ENCODE measurements around the gene GRPEL1. TPM values are rescaled to one million over a fixed set of nuclear protein-coding genes. Genes with fewer than 3 reads are reported as not detected.

Gene GRPEL1
- total RNA-seq, 1 experiment from 2014 or later: 82.9 TPM

DNA sequence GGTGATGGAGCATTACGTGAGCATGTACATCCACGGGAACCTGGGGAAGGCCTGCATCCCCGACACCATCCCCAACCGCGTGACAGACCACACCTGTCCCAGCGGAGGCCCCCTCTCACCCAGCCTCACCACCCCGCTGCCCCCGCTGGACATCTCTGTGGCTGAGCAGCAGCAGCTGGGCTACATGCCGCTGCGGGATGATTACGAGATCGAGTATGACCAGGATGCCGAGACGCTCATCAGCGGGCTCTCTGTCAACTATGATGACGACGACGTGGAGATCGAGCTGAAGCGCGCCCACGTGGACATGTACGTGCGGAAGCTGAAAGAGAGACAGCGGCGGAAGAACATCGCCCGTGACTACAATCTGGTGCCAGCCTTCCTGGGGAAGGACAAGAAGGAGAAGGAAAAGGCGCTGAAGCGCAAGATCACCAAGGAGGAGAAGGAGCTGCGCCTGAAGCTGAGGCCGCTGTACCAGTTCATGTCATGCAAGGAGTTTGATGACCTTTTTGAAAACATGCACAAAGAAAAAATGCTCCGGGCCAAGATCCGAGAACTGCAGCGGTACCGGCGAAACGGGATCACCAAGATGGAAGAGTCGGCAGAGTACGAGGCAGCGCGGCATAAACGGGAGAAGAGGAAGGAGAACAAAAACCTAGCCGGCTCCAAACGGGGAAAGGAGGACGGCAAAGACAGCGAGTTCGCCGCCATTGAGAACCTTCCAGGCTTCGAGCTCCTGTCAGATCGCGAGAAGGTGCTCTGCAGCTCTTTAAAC lies 13.6 kb downstream of the GRPEL1 start:
- Mint-ChIP-seq H3K4me3 (ENCODE audit: unreplicated experiment) (no peak overlapping the region), H3K9me3 (ENCODE audit: unreplicated experiment) (no peaks in the 10 kb centered on the region), H3K4me1 (ENCODE audit: insufficient read depth, unreplicated experiment) (peaks cover 4% of the 10 kb centered on the region), H3K36me3 (ENCODE audit: insufficient read depth, unreplicated experiment) (peaks cover 63% of the 10 kb centered on the region), H3K27me3 (ENCODE audit: insufficient read depth, unreplicated experiment) (no peaks in the 10 kb centered on the region), H3K27ac (ENCODE audit: low read depth, unreplicated experiment) (no peak overlapping the region)
- DNase-seq (ENCODE audit: unreplicated experiment): no peak
- POLR2A ChIA-PET: interaction anchor here (1.2 to 1.5 kb wide), 3 partner anchors 9 to 67 kb away, joined by 3 to 8 read pairs (median 5); no protein-coding TSS in a partner anchor
- no TSS peak for BruUV-seq (replicated peaks)
- TF ChIP-seq, protein P1, sequence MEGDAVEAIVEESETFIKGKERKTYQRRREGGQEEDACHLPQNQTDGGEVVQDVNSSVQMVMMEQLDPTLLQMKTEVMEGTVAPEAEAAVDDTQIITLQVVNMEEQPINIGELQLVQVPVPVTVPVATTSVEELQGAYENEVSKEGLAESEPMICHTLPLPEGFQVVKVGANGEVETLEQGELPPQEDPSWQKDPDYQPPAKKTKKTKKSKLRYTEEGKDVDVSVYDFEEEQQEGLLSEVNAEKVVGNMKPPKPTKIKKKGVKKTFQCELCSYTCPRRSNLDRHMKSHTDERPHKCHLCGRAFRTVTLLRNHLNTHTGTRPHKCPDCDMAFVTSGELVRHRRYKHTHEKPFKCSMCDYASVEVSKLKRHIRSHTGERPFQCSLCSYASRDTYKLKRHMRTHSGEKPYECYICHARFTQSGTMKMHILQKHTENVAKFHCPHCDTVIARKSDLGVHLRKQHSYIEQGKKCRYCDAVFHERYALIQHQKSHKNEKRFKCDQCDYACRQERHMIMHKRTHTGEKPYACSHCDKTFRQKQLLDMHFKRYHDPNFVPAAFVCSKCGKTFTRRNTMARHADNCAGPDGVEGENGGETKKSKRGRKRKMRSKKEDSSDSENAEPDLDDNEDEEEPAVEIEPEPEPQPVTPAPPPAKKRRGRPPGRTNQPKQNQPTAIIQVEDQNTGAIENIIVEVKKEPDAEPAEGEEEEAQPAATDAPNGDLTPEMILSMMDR (IDR thresholded peaks at IDR 0.05; ENCODE audit: unreplicated experiment): no peak
- CTCF ChIA-PET: interaction anchor here (0.6 to 1.2 kb wide), 4 partner anchors 10 to 747 kb away, joined by 3 to 7 read pairs (median 4); no protein-coding TSS in a partner anchor
- intact Hi-C loops (cut with micrococcal nuclease): no loop called here

DNA sequence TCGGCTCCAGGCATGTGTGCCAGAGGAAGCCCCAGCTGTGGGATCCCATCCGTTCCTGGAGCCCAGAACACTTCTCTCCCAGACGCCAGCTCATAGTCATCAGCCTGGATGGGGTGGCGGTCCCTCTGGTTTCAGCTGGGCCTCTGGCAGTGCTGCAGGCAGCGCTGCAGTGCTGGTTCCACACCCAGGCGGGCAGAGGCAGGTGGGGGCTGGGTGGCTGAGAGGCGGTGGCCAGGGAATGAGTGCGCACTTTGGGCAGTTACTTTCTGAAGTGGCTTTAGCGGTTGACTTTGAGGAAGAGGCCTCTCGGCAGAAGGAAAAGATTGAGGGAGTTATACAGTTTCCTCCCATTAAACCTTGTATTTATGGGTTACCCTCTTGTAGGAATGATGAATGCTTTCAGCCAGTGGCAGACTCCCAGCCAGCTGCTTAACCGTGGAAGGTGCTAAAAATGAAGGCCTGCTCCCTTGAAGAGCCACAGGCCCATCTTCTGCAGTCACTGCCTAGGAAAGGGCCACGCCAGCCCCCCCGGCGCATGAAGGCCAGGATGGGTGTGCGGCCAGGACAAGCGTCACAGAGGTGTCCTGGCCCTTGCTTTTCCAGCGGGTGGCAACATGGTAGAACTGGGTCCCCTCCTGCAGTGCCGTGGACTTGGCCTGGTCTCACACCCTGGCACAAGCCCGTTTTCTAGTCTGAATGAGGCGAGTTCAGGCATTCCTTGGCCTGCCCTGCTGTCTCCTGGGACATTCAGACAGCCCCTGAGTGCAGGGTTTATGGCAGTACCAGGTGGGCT lies 14.7 kb downstream of the GRPEL1 start:
- intact Hi-C loops (cut with micrococcal nuclease): no loop called here
- Mint-ChIP-seq H3K27me3 (ENCODE audit: insufficient read depth, unreplicated experiment) (no peaks in the 10 kb centered on the region), H3K4me3 (ENCODE audit: unreplicated experiment) (no peak overlapping the region), H3K36me3 (ENCODE audit: insufficient read depth, unreplicated experiment) (peaks cover 57% of the 10 kb centered on the region), H3K27ac (ENCODE audit: low read depth, unreplicated experiment) (no peak overlapping the region), H3K9me3 (ENCODE audit: unreplicated experiment) (no peaks in the 10 kb centered on the region), H3K4me1 (ENCODE audit: insufficient read depth, unreplicated experiment) (peaks cover 4% of the 10 kb centered on the region)
- DNase-seq (ENCODE audit: unreplicated experiment): no peak
- no TSS peak for BruUV-seq (replicated peaks)
- TF ChIP-seq, protein P1 (IDR thresholded peaks at IDR 0.05; ENCODE audit: unreplicated experiment): no peak
- ChIA-PET POLR2A (interaction anchor here (1.7 kb wide), 1 partner anchor 14 kb away, joined by 9 read pairs; the partner anchor contains the start of gene GRPEL1), CTCF (interaction anchor here (1.4 kb wide), 1 partner anchor 17 kb away, joined by 7 read pairs; no protein-coding TSS in a partner anchor)

DNA sequence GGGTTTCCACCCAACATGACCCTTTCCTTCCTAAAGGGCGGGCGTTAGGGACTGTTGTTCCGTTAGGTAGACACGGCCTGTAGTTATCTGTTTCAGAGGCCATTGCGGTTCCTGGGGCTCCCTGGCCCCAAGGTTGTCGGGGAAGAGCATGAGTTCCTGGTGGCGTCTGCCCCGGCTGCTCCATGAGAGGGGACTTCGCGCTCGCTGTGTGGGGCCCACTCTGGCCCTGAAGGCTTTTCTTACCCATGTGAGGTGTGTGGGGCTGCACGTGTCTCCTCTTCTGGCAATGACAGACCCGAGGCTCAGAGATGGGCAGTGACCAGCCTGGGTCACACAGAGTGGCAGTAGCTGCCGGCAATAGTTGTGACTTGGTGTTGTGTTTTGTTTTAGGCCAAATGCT lies 15.6 kb downstream of the GRPEL1 start:
- H3K36me3 Mint-ChIP-seq (ENCODE audit: insufficient read depth, unreplicated experiment): peaks cover 49% of the 10 kb centered on the region
- no TSS peak for BruUV-seq (replicated peaks)
- TF ChIP-seq, protein P1 (IDR thresholded peaks at IDR 0.05; ENCODE audit: unreplicated experiment): no peak
- no peaks in the 10 kb centered on the region for H3K27me3 Mint-ChIP-seq (ENCODE audit: insufficient read depth, unreplicated experiment)
- no peak for DNase-seq (ENCODE audit: unreplicated experiment)
- ChIA-PET CTCF (interaction anchor here (1.4 kb wide), 1 partner anchor 18 kb away, joined by 7 read pairs; no protein-coding TSS in a partner anchor), POLR2A (interaction anchor here (1.7 kb wide), 1 partner anchor 14 kb away, joined by 9 read pairs; the partner anchor contains the start of gene GRPEL1)
- H3K27ac Mint-ChIP-seq (ENCODE audit: low read depth, unreplicated experiment): no peak overlapping the region
- intact Hi-C loops (cut with micrococcal nuclease): no loop called here
- no peak overlapping the region for H3K4me3 Mint-ChIP-seq (ENCODE audit: unreplicated experiment)
- peaks cover 4% of the 10 kb centered on the region for H3K4me1 Mint-ChIP-seq (ENCODE audit: insufficient read depth, unreplicated experiment)
- H3K9me3 Mint-ChIP-seq (ENCODE audit: unreplicated experiment): no peaks in the 10 kb centered on the region

DNA sequence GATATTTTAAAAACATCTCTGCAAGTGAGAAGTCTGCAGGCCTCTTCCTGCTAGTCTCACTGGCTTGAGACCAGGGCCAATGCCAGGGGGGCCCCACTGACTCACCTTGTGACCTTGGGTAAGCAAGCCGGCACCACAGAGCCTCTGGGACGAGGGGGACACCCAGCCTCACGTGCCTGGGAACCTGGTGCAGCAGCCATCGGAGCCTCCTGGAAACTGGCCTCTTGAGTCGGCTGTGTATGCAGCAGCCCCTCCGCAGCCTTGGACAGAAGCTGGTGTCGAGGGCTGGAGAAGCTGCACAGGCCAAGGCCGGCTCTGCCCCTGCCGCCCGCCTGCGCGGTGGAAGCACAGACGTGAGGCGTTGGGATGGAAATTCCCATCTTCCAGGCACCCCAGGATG lies 16.0 kb downstream of the GRPEL1 start:
- Mint-ChIP-seq H3K4me3 (ENCODE audit: unreplicated experiment) (no peak overlapping the region), H3K27ac (ENCODE audit: low read depth, unreplicated experiment) (no peak overlapping the region), H3K27me3 (ENCODE audit: insufficient read depth, unreplicated experiment) (no peaks in the 10 kb centered on the region), H3K9me3 (ENCODE audit: unreplicated experiment) (no peaks in the 10 kb centered on the region), H3K4me1 (ENCODE audit: insufficient read depth, unreplicated experiment) (peaks cover 8% of the 10 kb centered on the region), H3K36me3 (ENCODE audit: insufficient read depth, unreplicated experiment) (peaks cover 48% of the 10 kb centered on the region)
- intact Hi-C loops (cut with micrococcal nuclease): no loop called here
- ChIA-PET CTCF (interaction anchor here (0.8 kb wide), 1 partner anchor 77 kb away, joined by 3 read pairs; no protein-coding TSS in a partner anchor), POLR2A (interaction anchor here (1.7 to 2.9 kb wide), 2 partner anchors 15 kb away, joined by 9 to 15 read pairs; partner anchors contain the start of gene GRPEL1)
- no TSS peak for BruUV-seq (replicated peaks)
- no peak for DNase-seq (ENCODE audit: unreplicated experiment)
- TF ChIP-seq, protein P1 (IDR thresholded peaks at IDR 0.05; ENCODE audit: unreplicated experiment): no peak

Data from MCF 10A (cell line).